NCI-H748 treated with DMSO at 0.1 percent for 48 hours (cell line): Measurements from ENCODE around the gene GLTP.
"Not testable (repeated sequence)": the region's sequence is repeated elsewhere in the genome, so short reads cannot be mapped to it uniquely, and the experiment has no call there.

Experiments used
- DNase-seq: peaks from one replicate; lab custom pipeline; 2025; lab: John Stamatoyannopoulos, UW

GLTP gene

DNA sequence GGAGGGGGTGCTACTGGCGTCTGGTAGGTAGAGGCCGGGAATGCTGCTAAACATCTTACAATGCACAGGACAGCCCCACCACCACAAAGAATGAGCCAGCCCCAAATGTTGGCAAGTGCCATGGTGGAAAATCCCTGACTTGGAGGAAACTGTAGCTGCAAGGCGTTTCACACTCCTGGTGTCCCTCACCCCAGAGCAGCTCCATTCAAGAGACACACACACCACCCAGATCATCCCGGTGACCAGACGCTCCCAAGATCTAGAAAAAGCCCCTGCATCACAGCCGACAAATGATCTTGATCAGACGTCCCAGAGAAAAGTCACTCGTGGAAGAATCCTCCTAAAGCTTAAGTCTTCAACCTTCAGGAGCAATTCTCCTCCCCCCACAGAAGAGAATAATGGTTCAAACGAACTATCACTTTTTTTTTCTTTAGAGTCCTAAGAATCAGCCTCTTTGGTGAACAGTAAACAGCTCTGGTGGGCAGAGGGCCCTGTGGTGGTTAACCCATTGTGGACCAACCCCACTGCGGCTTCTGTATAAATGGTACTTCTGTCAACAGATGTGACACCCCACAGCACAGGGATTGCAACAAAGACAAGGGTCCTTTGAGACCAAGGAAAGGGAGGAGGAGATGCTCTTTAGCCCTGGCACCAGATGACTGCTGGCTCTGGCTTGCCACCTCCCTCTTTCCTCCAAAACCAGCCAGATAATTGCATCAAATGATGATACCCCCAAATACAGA, 2.7 kb downstream of the GLTP start:
- DNase-seq: no peak

- DNase-seq: no peak
Observed at GRCh38 chr12:109876406-109876805, 3.9 kb downstream of the GLTP start.

DNA sequence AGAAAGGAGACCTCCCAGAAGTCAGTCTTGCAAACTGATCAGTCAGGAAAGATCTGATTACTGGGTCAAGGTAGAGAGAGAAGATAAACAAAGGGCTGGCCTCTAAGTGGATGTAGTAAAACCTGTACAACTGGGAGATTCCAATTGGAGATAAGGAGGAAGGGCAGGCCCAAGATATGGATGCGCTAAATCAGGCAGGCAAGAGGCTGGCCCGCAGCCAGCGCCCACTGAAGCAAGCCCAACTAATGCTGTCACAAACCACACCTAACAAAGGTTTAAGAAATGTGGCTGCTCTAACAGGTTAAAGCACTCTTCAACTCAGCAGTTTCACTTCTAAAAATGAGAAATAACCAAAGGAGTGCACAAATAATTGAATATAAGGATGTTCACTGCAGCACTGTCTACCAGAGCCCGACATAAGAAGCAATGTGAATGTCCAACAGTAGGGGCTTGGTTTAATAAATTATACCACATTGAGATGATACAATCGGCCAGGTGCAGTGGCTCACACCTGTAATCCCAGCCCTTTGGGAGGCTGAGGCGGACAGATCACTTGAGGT, 4.7 kb downstream of the GLTP start:
- peak; percentile 7 for DNase-seq

GRCh38 chr12:109873653-109874052, 6.7 kb downstream of the GLTP start:
- no peak for DNase-seq

GRCh38 chr12:109871668-109872314, 8.6 kb downstream of the GLTP start:
- no peak for DNase-seq

DNA sequence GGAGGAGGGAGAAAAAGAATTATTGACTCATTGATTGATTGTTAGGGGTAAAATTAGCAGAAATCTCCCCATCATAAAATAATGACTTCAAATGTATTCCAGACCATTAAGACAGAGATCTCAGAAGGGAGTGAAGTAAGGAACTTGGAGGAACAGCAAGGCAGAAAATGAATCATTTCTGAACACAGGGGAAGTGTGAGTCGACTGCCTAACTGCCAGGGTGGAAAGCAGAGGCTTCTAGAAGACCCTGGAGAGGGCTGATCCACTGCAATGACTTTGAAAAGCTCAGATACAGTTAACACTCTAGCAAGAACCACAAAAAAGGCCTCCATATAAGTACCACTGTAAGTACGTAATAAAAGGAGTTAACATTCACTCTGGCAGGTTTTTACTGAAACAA, 9.7 kb downstream of the GLTP start:
- DNase-seq: no peak

- DNase-seq: no peak
Observed at GRCh38 chr12:109868182-109869051, 11.9 kb downstream of the GLTP start.

DNA sequence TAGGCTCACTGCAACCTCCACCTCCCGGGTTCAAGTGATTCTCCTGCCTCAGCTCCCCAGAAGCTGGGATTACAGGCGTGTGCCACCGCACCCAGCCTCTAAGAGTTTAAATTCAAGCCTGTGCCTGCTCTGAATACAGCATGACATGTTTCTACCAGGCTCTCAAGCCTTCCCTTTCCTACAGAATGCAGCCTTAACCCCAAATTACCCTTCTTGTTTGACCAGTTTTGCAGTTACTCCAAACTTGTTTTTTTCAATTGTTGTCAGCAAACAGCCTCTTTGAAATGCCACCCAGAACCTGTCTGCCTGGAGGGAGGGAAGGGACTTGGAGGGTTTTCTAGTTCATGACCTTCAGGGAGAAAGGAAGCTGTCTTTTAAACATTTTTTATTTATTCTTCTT, 15.4 kb downstream of the GLTP start:
- no peak for DNase-seq

- DNase-seq: no peak
Observed at GRCh38 chr12:109863847-109864712, 16.3 kb downstream of the GLTP start.

GRCh38 chr12:109862491-109862890, 17.9 kb downstream of the GLTP start:
- not testable (repeated sequence) for DNase-seq

DNA sequence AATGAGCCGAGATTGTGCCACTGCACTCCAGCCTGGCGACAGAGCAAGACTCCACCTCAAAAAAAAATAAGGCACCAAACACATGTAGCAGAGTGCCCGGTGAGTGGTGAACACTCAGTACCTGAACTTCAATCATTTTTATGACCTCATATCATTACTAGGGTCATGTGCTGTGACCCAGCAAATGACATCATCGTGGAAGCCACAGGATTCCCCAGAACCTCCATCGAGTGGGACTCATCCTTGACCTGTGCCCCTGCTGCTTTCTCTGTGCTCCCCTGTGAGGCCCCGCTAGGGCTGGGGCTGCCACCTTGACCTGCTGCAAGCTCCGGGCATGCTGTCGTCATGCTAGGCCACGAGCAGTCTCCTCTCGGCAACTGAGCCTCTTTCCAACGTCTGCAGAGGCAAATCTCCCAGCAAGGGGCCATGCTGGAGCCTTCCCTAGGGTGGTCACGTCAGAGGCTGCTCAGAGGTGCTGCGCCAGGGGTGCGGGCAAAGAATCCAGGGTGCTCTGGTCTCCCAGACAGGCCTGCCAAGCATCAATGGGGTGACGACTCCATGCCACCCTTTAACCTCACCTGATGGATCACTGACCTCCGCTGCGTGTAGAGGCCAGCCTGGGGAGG, 18.5 kb downstream of the GLTP start:
- DNase-seq: no peak

GRCh38 chr12:109860977-109861376, 19.4 kb downstream of the GLTP start:
- DNase-seq: no peak

DNA sequence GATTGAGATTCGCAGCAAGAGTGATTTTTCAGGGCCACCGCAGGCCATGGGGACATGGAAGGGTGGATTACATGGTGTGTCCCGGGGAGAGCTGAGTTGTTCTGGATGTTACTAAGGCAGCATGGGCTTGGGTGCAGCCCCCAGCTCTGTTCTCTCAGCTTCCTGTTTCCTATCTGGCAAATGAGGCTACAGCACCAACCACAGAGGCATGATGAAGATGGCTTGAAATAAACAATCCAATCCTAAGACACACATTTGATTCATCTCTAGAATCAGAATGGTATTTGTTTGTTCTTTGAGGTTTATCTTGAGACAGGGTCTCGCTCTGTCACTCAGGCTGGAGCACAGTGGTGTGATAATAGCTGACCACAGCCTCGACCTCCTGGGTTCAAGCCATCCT, 21.6 kb downstream of the GLTP start:
- DNase-seq: no peak

- DNase-seq: no peak
Observed at GRCh38 chr12:109857715-109858114, 22.6 kb downstream of the GLTP start.

- DNase-seq: no peak
Observed at GRCh38 chr12:109855377-109855776, 25.0 kb downstream of the GLTP start.

DNA sequence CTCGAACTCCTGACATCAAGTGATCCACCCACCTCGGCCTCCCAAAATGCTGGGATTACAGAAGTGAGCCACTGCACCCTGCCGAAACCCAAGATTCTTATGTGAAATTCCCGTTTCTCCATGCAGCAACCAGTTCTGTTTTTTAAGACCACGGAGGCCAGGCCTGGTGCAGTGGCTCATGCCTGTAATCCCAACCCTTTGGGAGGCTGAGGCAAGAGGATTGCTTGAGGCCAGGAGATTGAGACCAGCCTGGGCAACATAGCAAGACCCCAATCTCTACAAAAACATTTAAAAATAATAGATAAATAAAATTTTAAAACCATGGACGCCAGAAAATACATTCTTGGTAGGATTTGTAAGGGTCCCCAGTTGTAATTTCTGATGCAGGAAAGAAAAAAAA, 29.8 kb downstream of the GLTP start:
- DNase-seq: not testable (repeated sequence)

GRCh38 chr12:109847142-109847735, 33.1 kb downstream of the GLTP start:
- no peak for DNase-seq

DNA sequence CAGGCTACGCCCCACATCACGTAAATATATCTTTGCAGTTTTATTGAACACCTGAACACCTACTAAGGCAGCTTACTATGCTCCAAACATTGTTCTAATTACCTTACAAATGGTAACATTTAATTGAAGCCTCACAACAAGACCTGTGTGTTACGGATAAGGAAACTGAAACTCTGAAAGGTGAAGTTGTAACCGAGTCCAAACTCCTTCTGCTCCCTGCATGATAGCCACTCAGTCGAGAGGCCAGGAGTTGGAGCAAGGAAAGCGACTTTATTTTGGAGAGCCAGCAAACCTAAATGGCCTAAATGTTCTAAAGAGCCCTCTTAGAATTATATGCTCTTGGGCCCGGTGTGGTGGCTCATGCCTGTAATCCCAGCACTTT, 34.5 kb downstream of the GLTP start:
- DNase-seq: no peak

DNA sequence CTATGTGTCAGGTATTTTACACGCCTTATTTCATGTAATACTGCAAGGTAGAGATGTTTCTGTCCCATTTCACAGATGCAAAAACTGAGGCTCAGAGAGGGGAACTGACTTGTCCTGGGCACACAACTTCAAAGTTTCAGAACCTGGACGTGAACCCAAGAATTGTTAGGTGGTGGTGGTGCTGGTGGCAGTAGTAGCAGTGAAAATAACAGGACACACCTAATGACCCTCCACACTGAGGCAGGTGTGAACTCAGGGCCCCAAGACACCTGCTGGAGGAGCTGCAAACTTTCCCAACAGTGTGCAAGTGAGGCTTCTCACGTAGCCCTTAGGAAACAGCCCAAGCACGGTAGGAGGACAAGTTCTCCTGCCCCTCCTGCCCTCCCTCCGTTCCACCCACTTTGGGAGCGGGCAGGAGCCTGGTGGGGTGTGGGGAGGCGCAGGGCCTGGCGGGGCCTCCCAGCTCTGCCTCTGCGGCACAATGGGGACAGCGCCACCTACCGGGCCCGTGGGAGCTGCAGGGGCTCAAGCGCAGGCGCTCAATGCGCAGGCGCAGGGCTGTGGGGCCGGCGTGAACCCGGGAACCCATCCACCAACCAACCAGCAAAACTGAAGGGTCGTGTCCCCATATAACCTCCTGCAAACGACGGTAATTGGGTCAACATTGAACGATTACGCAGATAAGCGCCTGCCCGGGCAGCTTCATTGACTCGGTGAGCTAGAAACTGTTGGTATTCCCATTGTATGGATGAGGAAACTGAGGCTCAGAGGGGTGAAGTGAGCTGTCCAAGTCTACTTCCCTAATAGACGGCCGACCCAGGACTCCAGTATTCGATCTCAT, 35.1 kb downstream of the GLTP start:
- DNase-seq: peak; percentile 52

- no peak for DNase-seq
Observed at GRCh38 chr12:109844091-109844490, 36.2 kb downstream of the GLTP start.
